HG03159 (cell line): ENCODE results near the gene ENTPD6.
"Not testable (repeated sequence)": the region's sequence is repeated elsewhere in the genome, so short reads cannot be mapped to it uniquely, and the experiment has no call there.

Source experiments
- ATAC-seq: cut with Tn5 transposase; IDR thresholded peaks from one replicate; pipeline ENCODE4 v1.9.1; 2021; ENCODE audit warnings: mild to moderate bottlenecking, moderate library complexity; ENCODE audit not compliant: unreplicated experiment

Gene ENTPD6

GRCh38 chr20:25240851-25241658 is 45.5 kb downstream of the ENTPD6 start:
- ATAC-seq = not testable (repeated sequence)

- not testable (repeated sequence) for ATAC-seq
These were observed 46.1 kb downstream of the ENTPD6 start for GRCh38 chr20:25241659-25241955.

- no peak for ATAC-seq
These were observed 46.7 kb downstream of the ENTPD6 start for GRCh38 chr20:25242231-25242630.

- no peak for ATAC-seq
These were observed 48.0 kb downstream of the ENTPD6 start for GRCh38 chr20:25243416-25243979.

GRCh38 chr20:25244976-25245375 is 49.5 kb downstream of the ENTPD6 start:
- ATAC-seq = no peak

- ATAC-seq = no peak
These were observed 49.9 kb downstream of the ENTPD6 start for GRCh38 chr20:25245461-25245860.

GRCh38 chr20:25246182-25246999 is 50.9 kb downstream of the ENTPD6 start:
- peak; percentile 28 for ATAC-seq

- ATAC-seq = no peak
These were observed 51.5 kb downstream of the ENTPD6 start for GRCh38 chr20:25247000-25247517.

- ATAC-seq = peak; percentile 36
These were observed 52.0 kb downstream of the ENTPD6 start for GRCh38 chr20:25247518-25247955.

- peak; percentile 60 for ATAC-seq
These were observed 52.7 kb downstream of the ENTPD6 start, which contains the start of gene PYGB for GRCh38 chr20:25247956-25248785. Gene PYGB, plus strand, starts transcription at chr20:25248085. Its CDS starts 94 bp downstream, at chr20:25248179.

- ATAC-seq = no peak
These were observed 53.3 kb downstream of the ENTPD6 start for GRCh38 chr20:25248786-25249172.

GRCh38 chr20:25249198-25249931 is 53.9 kb downstream of the ENTPD6 start:
- ATAC-seq = no peak

- no peak for ATAC-seq
These were observed 55.0 kb downstream of the ENTPD6 start for GRCh38 chr20:25250508-25250907.

GRCh38 chr20:25251019-25251418 is 55.5 kb downstream of the ENTPD6 start:
- ATAC-seq = no peak

GRCh38 chr20:25251558-25251957 is 56.0 kb downstream of the ENTPD6 start:
- ATAC-seq = no peak

GRCh38 chr20:25252230-25252651 is 56.7 kb downstream of the ENTPD6 start:
- no peak for ATAC-seq

GRCh38 chr20:25252686-25253421 is 57.3 kb downstream of the ENTPD6 start:
- ATAC-seq = no peak

GRCh38 chr20:25253606-25254275 is 58.2 kb downstream of the ENTPD6 start:
- ATAC-seq = no peak

GRCh38 chr20:25254571-25254970 is 59.1 kb downstream of the ENTPD6 start:
- ATAC-seq = no peak
